B cell (primary cell): ENCODE data around the gene CRYBG3. TPM values are rescaled to one million over a fixed set of nuclear protein-coding genes. Genes with fewer than 3 reads are reported as not detected.

Source experiments
- ATAC-seq: fragments of 200-7000 bp; cut with Tn5 transposase; one replicate; pipeline ENCODE4 v1.10.0; 2021; ENCODE audit warnings: low read depth, mild to moderate bottlenecking, moderate number of reproducible peaks, moderate library complexity
- CTCF ChIA-PET: fragments of 350-600 bp; sonication (Branson Sonifier 250); formaldehyde crosslinking; loops from one replicate; lab custom pipeline; 2021; ENCODE audit warnings: antibody characterized with exemption, inconsistent platforms; lab: Charles Lee
- POLR2A ChIA-PET: fragments of 350-600 bp; sonication (Branson Sonifier 250); formaldehyde crosslinking; loops from one replicate; lab custom pipeline; 2021; ENCODE audit warnings: antibody characterized with exemption; lab: Charles Lee
- DNase-seq: peaks from one replicate; pipeline ENCODE4 v3.0.0; 2013
- H2AFZ ChIP-seq: 2 replicates; pipeline ENCODE4 v1.6.1; 2012; ENCODE audit warnings: mild to moderate bottlenecking, low read depth, low read length; ENCODE audit not compliant: insufficient read depth, poor library complexity, severe bottlenecking
- H3K27ac ChIP-seq, 2 donors: 1 replicate in 1 of 2; 2 replicates in 1 of 2; pipeline ENCODE4 v1.5.1; 2012 to 2013; ENCODE audit warnings: low read length in 2 of 2, mild to moderate bottlenecking in 2 of 2, moderate library complexity in 1 of 2
- H3K27me3 ChIP-seq, 4 experiments: fragments of 200-600 bp in 1 of 4; sonication (generic) in 1 of 4; replicated peaks in 1 of 4; 1 replicate in 2 of 4; 2 replicates in 2 of 4; pipeline versions ENCODE4 v1.6.1 to v1.7.0; 2013 to 2016; ENCODE audit warnings: low read length in 3 of 4, mild to moderate bottlenecking in 2 of 4, mixed read lengths in 1 of 4, moderate library complexity in 1 of 4; ENCODE audit not compliant: insufficient read depth in 4 of 4, control insufficient read depth in 3 of 4; ENCODE audit errors: control extremely low read depth in 1 of 4
- H3K36me3 ChIP-seq, 2 experiments: replicated peaks in 1 of 2; 1 replicate in 1 of 2; 2 replicates in 1 of 2; pipeline versions ENCODE4 v1.6.1 to v1.7.1; 2013; ENCODE audit warnings: low read length in 1 of 2; ENCODE audit not compliant: insufficient read depth in 2 of 2, control insufficient read depth in 1 of 2; ENCODE audit errors: control extremely low read depth in 1 of 2, extremely low read depth in 1 of 2
- H3K4me1 ChIP-seq, 2 donors: fragments of 200-600 bp in 1 of 2; sonication (generic) in 1 of 2; 1 replicate in 1 of 2; 2 replicates in 1 of 2; pipeline versions ENCODE4 v1.5.1 to v1.6.1; 2013 to 2017; ENCODE audit warnings: low read length in 2 of 2; ENCODE audit not compliant: control insufficient read depth in 2 of 2, insufficient read depth in 2 of 2
- H3K4me2 ChIP-seq: replicated peaks from 2 replicates; pipeline ENCODE3; 2012; ENCODE audit warnings: mild to moderate bottlenecking, low read depth, low read length; ENCODE audit not compliant: poor library complexity, severe bottlenecking
- H3K4me3 ChIP-seq, 5 experiments: fragments of 200-600 bp in 1 of 5; sonication (generic) in 1 of 5; 1 replicate in 3 of 5; 2 replicates in 2 of 5; pipeline versions ENCODE4 v1.5.1 to v1.7.0; 2011 to 2016; ENCODE audit warnings: low read length in 4 of 5, mild to moderate bottlenecking in 4 of 5, low read depth in 2 of 5, control low read depth in 1 of 5, moderate library complexity in 1 of 5; ENCODE audit not compliant: insufficient read depth in 1 of 5; ENCODE audit errors: control extremely low read depth in 1 of 5, extremely low read depth in 1 of 5
- H3K79me2 ChIP-seq: fragments of 200-600 bp; sonication (generic); one replicate; pipeline ENCODE4 v1.6.0; 2016; ENCODE audit warnings: low read length; ENCODE audit not compliant: control insufficient read depth, insufficient read depth
- H3K9ac ChIP-seq: fragments of 200-600 bp; sonication (generic); 2 replicates; pipeline ENCODE4 v1.6.1; 2017; ENCODE audit warnings: mild to moderate bottlenecking, low read length, moderate library complexity
- H3K9me3 ChIP-seq, 3 donors: one replicate each; pipeline versions ENCODE4 v1.6.1 to v1.7.1; 2013; ENCODE audit warnings: low read length in 2 of 3; ENCODE audit not compliant: control insufficient read depth in 2 of 3, insufficient read depth in 1 of 3; ENCODE audit errors: control extremely low read depth in 1 of 3
- H4K20me1 ChIP-seq: 2 replicates; pipeline ENCODE4 v1.6.0; 2012; ENCODE audit warnings: mild to moderate bottlenecking, low read length; ENCODE audit not compliant: insufficient read depth, control insufficient read depth, poor library complexity, severe bottlenecking
- H3K27ac Mint-ChIP-seq: one replicate; pipeline ENCODE4 v1.8.0; 2021; ENCODE audit warnings: mixed read lengths
- H3K27me3 Mint-ChIP-seq: one replicate; pipeline ENCODE4 v1.8.0; 2021; ENCODE audit warnings: mixed read lengths
- H3K4me1 Mint-ChIP-seq: one replicate; pipeline ENCODE4 v1.8.0; 2021; ENCODE audit warnings: mixed read lengths
- H3K4me3 Mint-ChIP-seq: one replicate; pipeline ENCODE4 v1.8.0; 2021; ENCODE audit warnings: mixed read lengths
- H3K9me3 Mint-ChIP-seq: one replicate; pipeline ENCODE4 v1.8.0; 2022; ENCODE audit warnings: mixed read lengths; ENCODE audit not compliant: insufficient read depth
- CTCF ChIP-seq: fragments of 200-600 bp; IDR thresholded peaks from one replicate; pipeline ENCODE4 v1.8.0; 2022; ENCODE audit warnings: antibody characterized with exemption, mild to moderate bottlenecking
- EZH2 ChIP-seq: IDR thresholded peaks from 2 replicates; pipeline ENCODE4 v1.6.1; 2012; ENCODE audit warnings: borderline replicate concordance, low read depth, mild to moderate bottlenecking, moderate library complexity, low read length; ENCODE audit not compliant: insufficient read depth, poor library complexity, severe bottlenecking
- WGBS: methylation state at CpG from one replicate; pipeline ENCODE4 v1.1.5; 2013; ENCODE audit warnings: missing lambda C conversion rate; ENCODE audit not compliant: insufficient coverage; 5-methylcytosine and 5-hydroxymethylcytosine counted together
- intact Hi-C: fragments of 100-400 bp; cut with micrococcal nuclease; formaldehyde crosslinking; loops from one replicate; pipeline ENCODE4 v1.10.0; 2022
- polyA plus RNA-seq: library from polyadenylated mRNA; depleted of rRNA; stranded (reverse); fragments of >200 nt; gene quantifications from 2 replicates; pipeline ENCODE4 v1.2.3, GENCODE V29; 2012
- total RNA-seq, 2 donors: library from RNA; stranded (reverse); fragments of 120-200 nt in 1 of 2; gene quantifications; 1 replicate in 1 of 2; 2 replicates in 1 of 2; pipeline versions ENCODE4 v1.2.3 to v1.2.4, GENCODE V29; 2013 to 2022

The CRYBG3 gene
- total and polyA plus RNA-seq, 2 donors (not counting 1 experiment from before 2014, with no cell fraction given): 2.2 to 3.0 TPM

GRCh38 chr3:97991293-97991682 lies 169.5 kb downstream of the CRYBG3 start:
- Histone ChIP-seq H3K79me2 (no peaks in the 10 kb centered on the region), H4K20me1 (no peaks in the 10 kb centered on the region), H2AFZ (peak overlapping the region; percentile 14), H3K4me3 (no peak overlapping the region), H3K27ac (no peak overlapping the region), H3K36me3 (no peaks in the 10 kb centered on the region), H3K9ac (no peak overlapping the region), H3K9me3 (no peaks in the 10 kb centered on the region), H3K4me2 (no peak overlapping the region), H3K27me3 (no peaks in the 10 kb centered on the region), H3K4me1 (no peaks in the 10 kb centered on the region)
- ChIA-PET POLR2A (no interaction called here), CTCF (no interaction called here)
- no peak overlapping the region for H3K27ac Mint-ChIP-seq
- WGBS: 60% methylated on average over 4 of the region's 5 CpGs
- no peak for DNase-seq
- no peak overlapping the region for H3K4me3 Mint-ChIP-seq
- H3K27me3 Mint-ChIP-seq: peaks cover 16% of the 10 kb centered on the region
- ATAC-seq: no peak
- H3K9me3 Mint-ChIP-seq: no peaks in the 10 kb centered on the region
- no peaks in the 10 kb centered on the region for H3K4me1 Mint-ChIP-seq
- intact Hi-C loops: no loop called here
- no peak for TF ChIP-seq EZH2
- no peak for TF ChIP-seq CTCF

- Histone ChIP-seq H2AFZ (no peak overlapping the region), H4K20me1 (no peaks in the 10 kb centered on the region), H3K36me3 (no peaks in the 10 kb centered on the region), H3K4me2 (no peak overlapping the region), H3K4me3 (no peak overlapping the region), H3K4me1 (no peaks in the 10 kb centered on the region), H3K9ac (no peak overlapping the region), H3K27ac (no peak overlapping the region), H3K27me3 (no peaks in the 10 kb centered on the region), H3K79me2 (no peaks in the 10 kb centered on the region), H3K9me3 (no peaks in the 10 kb centered on the region)
- H3K27me3 Mint-ChIP-seq: peaks cover 11% of the 10 kb centered on the region
- TF ChIP-seq EZH2 (no peak), CTCF (no peak)
- WGBS: 63% methylated on average over 2 of the region's 2 CpGs
- ChIA-PET CTCF (interaction anchor here (1.1 kb wide), 2 partner anchors 9 to 29 kb away, joined by 3 read pairs; no protein-coding TSS in a partner anchor), POLR2A (no interaction called here)
- no peak overlapping the region for H3K4me3 Mint-ChIP-seq
- no peaks in the 10 kb centered on the region for H3K9me3 Mint-ChIP-seq
- H3K27ac Mint-ChIP-seq: no peak overlapping the region
- no peaks in the 10 kb centered on the region for H3K4me1 Mint-ChIP-seq
- intact Hi-C loops: no loop called here
- DNase-seq (no peak), ATAC-seq (no peak)
Observed at GRCh38 chr3:97992547-97993173, 170.8 kb downstream of the CRYBG3 start.
